SKM-1 (cell line): ENCODE measurements around the gene RNF224.

Experiments used
- DNase-seq: peaks from one replicate; lab custom pipeline; 2025; ENCODE audit not compliant: unreplicated experiment; lab: John Stamatoyannopoulos, UW

RNF224 gene

DNA sequence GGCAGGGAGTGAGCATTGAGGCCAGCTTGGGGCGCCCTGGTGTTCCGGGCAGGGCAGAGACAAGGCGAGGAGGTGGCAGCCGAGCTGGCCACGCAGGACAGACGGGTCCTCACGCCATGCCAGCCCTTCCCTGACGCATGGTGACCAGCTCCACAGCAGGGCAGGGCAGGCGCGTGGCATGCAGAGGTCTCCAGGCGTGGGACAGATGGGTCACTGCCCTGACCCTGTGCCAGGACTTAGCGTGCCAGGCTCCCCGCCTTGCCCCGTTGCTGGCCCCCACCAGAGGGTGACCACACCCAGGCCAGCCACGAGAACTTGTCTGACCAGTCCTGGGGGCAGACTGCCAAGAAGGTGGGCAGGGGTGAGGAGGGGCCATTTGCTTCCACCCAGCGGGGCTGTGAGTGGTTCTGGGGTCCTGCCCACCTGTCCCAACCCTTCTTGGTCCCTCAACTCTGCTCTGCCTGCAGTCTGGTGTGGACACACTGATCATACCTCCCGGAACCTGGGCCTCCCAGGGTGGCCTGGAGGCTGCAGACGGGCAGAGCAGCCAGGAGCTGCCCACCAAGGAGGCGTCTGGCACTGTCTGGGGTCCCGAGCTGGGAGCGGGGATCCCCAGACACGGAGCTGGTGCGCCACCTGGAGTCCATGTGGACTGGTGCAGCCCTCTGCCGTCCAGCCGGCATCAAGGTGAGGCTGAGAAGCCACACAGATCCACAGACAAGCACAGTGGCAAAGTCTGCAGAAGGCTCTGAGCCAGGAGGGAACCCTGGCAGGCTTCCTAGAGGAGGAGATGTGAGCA lies at the start of gene RNF224:
Gene RNF224 (plus strand): TSS at position 449 of the 799 bp plus-strand sequence. CDS start 834 bp downstream, outside the sequence.
- DNase-seq, result peak; percentile 55

DNA sequence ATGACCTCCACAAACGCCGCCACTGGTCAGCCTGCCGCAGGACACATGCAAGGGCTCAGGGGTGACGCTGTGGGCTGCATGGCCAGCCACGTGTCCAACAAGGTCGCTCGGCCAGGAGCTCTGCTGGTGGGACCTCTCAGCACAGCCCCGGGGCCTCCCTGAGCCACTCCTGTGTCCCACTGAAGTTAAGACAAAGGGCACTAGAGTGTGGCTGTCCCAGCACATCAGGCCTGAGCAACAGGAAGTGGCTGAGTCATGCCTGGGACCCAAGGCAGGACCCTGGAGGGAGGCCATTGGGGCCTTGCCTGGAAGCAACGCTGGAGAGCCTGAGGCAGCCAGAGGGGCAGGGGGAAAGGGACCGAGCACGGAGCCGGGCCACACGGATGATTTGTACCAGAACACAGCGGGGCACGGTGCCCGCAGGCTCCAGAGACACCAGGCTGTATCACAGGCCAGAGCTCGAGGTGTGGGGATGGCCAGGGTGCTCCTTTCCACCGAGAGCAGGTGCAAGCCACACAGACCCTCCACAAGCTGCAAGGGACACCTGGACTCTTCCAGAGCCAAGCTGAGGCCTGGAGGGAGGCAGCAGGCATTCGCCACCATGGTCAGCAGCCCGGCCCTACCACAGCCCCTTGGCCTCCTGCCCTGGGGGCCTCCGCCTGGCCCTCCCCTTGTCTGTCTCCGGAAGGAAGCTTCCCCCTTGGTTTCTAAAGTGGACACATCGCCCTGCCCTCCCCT lies 48.9 kb upstream of the RNF224 start:
- no peak for DNase-seq

DNA sequence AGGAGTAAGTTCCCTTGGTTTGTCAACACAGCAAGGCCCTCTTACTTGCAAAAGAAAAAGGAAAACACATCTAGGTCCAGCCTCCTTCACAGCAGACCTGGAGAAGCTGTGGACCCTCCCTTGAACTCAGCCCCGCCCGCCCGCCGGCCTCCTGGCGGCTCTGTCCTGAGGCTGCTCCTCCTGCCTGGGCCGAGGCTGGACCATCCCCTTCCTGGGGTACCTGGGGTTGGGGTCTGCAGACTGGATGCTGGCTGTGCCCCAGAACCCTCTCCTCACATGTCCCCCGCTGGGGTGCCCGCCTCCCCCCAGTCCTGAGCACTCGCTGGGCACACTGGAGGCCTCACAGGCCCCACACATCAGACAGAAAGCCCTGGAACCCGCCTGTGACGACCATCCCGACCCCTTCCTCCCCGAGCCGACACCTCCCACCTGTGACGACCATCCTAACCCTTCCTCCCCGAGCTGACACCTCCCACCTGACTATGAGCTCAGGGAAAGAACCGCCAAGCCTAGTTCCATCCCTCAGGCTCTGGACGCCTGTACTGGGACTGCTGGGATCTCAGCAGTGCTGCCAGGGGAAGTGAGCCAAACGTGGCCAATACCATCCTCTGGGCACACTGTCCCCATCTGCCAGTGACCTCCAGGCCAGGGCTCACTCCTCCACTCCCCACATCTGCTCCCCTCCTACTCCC lies 48.2 kb upstream of the RNF224 start:
- no peak for DNase-seq

DNA sequence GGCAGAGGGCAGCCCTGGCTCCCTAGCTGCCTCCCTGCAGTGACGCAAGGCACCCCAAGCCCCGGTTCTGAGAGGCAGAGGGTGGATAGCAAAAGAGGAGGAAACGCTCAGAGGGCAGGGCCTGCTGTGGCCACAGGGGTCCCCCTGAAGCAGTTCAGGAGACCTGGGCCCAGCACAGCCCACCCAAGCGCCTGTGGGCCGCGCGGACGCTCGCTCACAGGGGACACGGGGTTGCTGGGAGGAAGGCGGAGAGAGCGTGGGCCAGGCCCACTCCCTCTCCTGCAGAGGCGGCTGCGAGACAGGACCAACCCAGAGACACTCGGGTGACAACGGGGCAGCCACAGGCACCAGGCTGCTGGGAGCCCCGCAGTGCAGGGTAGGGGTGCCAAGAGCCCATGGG lies 47.5 kb upstream of the RNF224 start:
- DNase-seq, result no peak

DNA sequence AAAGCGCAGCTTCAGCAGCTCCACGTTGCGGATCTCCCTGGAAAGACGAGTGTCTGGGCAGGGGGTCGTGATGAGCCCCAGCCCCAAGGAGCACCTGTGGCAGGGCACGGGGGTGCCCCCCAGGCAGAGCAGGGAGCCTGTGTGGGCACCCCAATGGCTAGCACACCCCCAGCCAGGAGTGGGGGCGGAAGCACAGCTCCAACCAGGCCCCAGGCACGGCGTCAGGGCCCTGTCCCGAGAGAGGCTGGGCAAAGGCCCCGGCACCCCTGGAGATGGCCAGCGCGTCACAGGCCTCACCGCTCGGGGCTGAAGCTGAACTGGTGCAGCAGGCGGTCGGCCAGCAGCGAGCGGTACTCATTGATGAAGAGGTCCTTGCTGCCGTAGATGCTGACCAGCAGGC lies 46.8 kb upstream of the RNF224 start:
- DNase-seq, result no peak

DNA sequence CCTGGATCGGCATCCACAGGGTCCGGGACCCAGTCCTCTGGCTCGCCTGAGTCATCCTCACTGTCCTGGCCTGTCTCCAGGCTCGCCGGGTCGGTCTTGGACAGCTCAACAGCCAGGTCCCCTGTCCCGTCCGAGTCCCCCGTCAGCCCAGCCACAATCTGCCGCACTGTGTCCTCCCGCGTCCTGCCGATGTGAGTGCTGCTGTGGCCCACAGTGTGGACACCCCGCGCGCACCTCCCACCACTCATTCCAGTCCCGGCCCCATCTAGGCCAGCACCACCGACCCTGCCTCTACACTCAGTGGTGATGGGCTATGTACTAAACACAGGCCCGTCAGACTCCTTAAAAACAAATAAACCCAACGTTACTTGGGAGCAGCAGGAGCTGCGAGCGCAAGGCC lies 45.6 kb upstream of the RNF224 start:
- DNase-seq, result no peak

DNA sequence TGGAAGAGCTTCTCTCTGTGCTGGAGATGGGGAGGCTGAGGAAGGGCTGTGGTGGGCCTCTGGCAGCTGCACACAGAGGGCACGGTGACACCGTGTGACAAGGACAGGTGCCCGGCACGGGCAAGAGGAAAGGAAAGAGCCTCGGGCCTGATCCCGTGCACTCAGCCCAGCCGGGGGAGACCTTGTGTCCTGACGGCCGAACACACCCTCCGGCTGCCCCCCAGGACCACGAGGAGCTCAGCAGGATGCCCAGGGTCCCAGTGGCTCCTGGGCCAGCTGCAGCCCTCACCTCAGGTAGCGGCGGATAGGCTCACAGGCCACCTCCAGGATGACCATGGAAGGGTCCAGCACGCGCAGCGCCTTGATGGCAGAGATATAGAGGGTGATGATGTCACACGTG lies 44.5 kb upstream of the RNF224 start:
- DNase-seq, result no peak

DNA sequence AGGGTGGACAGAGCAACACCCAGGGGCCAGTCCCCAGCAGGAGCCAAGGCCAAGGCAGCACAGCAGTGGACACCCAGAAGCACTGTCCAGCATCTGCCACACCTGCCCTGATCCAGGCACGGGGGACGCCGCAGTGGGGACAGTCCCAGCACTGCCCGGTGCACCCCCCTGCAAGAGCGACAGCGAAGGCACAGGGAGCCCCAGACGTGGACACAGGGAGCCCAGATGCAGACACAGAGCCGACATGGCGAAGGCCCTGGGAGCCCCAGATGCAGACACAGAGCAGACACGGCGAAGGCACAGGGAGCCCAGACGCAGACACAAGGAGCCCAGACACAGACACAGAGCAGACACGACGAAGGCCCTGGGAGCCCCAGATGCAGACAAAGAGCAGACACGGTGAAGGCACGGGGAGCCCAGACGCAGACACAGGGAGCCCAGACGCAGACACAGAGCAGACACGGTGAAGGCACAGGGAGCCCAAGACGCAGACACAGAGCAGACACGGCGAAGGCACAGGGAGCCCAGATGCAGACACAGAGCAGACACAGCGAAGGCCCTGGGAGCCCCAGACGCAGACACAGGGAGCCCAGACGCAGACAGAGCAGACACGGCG lies 43.2 kb upstream of the RNF224 start:
- DNase-seq, result no peak

DNA sequence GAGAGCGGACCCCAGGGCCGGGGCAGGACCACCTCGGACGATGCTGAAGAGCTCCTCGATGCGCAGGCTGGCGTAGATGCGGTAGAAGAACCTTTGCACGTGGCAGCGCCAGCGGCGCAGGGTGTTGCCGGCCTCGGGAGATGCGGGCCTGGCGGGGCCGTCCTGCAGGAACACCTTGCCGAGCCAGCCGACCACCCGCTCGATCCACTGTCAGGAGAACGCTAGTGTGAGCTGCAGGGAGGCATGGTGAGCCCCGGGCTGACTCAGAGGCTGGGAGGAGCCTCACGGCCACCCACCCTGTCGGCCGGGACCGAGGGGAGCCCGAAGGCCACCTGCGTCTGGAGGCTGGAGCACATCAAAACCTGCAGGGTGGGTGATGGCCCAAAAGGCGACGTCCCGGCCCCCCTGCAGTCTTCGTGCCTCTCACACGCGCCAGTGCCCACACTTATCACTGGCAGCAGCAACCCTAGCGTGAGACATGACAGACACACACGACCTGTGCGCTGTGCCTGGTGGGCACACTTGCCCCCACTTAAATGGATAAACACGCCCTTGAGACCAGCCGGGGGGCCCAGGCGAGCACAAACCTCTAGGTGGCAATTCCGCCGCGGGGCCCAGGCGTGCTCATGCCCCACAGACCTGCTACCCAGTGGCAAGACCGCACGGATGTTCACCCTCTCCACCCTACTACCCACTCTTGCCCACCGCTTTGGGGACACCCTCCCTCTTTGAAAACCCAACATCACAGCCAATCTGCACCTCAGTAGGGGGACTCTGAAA lies 42.2 kb upstream of the RNF224 start:
- DNase-seq, result no peak

DNA sequence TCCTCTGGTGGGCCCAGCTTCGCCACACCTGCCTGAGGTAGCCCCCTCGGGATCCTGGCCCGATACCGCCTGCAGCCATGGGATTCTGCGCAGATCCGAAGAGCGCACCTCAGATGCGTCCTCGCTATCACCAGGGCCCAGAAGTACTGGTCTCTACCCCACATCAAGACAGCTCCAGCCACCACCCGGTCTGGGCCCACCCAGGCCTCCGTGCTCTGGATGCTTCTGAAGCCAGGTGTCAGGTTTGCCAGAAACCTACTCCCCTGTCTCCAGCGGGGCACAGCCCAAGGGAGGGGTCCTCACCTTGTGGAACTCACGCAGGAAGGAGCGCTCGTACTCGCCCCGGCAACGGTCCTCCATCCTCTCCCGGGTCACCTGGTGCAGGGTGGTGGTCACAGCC lies 41.4 kb upstream of the RNF224 start:
- no peak for DNase-seq

DNA sequence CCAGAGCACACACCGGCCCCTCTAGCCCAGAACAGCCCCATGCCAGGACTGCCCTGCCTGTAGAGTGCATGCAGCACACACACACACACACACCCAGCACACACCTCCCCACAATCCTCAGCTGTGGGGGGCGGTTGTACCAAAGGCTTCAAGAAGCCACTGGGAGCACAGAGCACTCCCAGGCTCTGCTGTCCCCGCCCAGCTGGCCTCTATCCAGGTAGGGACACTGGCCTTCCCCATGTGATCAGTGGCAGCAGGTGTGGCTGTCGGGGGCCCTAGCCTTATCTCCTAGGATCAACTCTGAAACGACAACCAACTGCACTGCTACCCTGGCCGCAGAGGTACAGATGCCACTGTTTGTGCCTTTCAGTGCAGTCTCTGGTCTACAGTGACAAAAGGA lies 40.9 kb upstream of the RNF224 start:
- no peak for DNase-seq

DNA sequence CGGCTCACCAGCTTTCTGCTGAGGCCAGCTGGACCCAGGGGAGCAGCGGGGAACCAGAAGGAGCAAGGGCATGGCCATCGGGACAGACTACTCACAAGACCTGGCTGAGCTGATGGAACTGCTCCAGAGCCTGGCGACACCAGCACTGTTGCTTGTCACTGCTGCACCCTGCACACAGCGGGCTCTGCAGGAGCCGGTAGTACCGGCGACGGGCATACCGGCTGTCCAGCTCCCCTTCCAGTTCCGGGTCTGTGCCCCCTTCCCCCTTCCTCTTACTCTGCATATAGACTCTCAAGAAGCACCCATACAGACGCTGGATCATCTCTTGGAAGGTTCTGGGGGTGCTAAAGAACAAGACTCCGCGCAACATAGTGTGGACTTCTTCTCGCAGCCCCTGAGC lies 39.9 kb upstream of the RNF224 start:
- DNase-seq, result no peak

DNA sequence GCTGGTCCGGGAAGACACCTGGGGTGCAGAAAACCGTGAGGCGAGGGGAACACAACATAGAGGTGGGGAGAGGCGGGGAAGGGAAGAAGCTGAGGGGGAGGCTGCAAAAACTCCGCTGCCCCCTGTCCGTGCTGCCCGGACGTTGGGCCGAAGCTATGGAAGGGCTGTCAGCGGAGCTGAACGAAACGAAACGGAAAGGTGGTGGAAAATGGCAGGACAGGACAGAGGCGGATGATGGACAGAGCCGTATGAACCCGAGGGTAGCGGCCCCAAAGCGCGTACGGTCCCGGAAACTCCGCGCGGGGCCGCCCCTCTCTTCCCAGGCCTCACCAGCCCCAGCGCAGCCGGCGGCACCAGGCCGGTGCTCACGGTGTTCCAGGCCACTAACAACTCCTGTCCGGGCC lies 39.2 kb upstream of the RNF224 start:
- DNase-seq, result no peak

DNA sequence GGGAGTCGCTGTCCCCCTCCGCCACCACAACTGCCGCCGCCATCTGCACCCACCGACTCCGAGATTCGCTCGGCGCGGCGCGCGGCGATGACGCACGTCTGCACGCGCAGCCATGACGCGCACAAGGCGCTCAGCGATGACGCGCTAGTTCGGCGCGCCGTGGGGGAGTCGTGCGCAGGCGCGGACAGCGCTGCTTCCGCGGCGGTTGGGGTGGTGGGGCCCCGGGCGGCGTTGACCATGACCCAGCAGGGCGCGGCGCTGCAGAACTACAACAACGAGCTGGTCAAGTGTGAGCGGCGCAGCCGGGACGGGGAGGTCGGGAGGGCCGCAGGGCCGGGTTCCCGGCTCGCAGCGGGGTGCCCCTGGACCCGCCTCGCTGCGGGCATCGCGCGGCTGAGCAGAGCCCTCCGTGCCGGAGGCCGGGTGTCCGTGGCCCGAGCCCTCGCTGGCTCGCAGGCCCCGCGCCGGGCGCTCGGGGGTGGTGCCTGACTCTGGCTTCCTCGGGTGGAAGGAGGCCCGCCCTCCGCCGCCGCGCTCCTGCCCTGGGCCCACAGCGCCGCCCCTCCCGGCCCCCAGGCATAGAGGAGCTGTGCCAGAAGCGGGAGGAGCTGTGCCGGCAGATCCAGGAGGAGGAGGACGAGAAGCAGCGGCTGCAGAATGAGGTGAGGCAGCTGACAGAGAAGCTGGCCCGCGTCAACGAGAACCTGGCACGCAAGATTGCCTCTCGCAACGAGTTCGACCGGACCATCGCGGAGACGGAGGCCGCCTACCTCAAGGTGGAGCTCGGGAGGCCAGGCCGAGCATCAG lies 38.6 kb upstream of the RNF224 start, which contains the start of the genes ANAPC2 and SSNA1:
Gene ANAPC2 (minus strand): TSS at position 71 of the 807 bp plus-strand sequence. CDS start 28 bp downstream, at position 43.
Gene SSNA1 (plus strand): TSS at position 187 of the 807 bp plus-strand sequence. CDS start 51 bp downstream, at position 238.
- peak; percentile 87 for DNase-seq

DNA sequence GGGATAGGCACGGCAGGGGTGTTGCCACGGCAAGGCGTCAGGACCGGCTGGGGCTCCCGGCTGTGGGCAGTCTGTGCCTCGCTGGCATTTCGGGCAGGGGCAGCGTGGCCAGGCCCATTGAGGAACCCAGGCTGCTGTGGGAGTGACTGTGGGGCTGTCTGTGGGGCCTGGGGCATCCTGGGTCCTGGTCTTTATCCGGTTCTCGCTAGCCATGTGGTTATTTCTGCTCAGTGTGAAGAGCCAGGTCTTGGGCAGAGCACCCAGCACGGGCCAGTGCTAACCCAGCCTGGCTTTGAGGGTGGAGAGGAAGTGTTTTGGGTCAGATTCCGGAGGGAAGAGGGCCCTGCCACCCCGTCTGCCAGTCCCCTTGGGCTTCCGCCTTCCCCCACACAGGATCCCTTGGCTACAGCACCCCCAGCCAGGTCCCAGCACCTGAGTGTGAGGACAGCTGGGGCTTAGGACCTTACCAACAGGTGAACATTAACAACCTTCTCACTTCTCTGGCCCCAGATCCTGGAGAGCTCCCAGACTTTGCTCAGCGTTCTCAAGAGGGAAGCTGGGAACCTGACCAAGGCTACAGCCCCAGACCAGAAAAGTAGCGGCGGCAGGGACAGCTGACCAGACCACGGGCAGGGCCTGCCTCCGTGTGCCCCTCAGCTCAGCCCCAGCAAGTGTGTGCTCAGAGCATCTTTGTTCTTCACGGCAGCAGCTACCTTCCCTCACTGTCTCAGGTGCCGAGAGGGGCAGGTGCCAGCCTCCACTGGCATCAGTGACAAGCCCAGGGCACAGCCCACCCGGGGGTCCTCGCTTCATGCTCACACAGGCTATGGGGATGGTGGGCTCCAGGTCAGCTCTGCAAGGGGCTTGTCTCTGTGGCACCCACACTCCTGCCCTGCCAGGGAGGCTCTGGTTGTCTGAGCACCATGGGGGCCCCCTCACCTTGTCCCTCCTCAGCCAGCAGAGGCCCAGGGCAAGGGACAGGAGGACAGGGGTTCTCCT lies 37.7 kb upstream of the RNF224 start:
- no peak for DNase-seq

DNA sequence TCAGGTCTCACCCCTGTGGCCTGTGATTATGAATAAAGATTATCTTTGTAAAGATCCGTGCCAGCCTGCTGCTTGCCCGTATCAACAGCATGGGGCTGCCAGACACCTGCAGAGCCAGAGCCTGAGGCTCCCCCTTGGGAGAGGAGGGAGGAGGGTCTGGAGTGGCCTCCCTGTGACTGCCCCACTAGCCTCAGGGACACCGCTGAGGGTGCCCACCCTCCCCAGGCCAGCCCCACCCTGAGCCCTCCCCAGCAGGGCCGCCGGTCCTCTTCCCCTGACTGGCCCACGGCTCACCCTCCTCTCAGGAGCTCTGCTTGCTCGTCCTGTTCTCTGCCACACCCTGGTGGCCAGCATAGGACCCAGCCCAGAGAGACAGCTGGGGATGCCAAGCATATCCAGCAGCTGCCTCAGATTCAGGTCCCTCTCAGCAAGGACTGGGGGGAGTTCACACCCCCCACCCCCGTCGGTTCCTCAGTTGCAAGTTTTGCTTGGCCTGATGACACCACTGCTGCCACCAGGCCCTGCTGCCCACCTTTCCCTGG lies 36.9 kb upstream of the RNF224 start:
- no peak for DNase-seq

DNA sequence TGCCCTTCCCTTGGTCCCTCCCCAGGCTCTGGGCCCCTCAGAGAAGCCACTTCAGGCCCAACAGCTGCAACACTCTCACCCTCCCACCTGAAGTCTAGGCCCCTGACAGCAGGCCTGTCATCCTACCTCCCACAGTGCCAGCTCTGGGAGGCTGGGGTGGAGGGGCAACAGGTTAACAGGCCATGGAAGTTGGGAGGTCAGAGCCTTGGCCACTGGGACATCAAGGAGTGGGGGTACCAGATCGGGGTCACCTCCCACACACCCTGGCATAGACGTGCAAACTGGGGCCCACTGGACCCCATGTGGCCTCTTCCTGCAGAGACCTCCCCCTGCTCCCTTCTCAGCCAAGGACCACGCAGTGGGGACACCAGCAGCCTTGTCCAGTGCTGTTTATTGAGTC lies 36.1 kb upstream of the RNF224 start:
- DNase-seq, result no peak
